Ishikawa (cell line): ENCODE measurements around the gene PAPSS1.

ENCODE experiments used
- CREB1 ChIP-seq: IDR thresholded peaks from 2 replicates; pipeline ENCODE4 v1.6.1; 2012; ENCODE audit warnings: low read depth
- EP300 ChIP-seq: IDR thresholded peaks from 2 replicates; pipeline ENCODE4 v1.6.1; 2012; ENCODE audit warnings: borderline replicate concordance
- NFIC ChIP-seq: IDR thresholded peaks from 2 replicates; pipeline ENCODE4 v1.6.1; 2012
- RAD21 ChIP-seq: IDR thresholded peaks from 2 replicates; pipeline ENCODE4 v1.6.1; 2012; ENCODE audit warnings: low read depth
- TAF1 ChIP-seq: IDR thresholded peaks from 2 replicates; pipeline ENCODE4 v1.6.1; 2012; ENCODE audit warnings: low read depth, mild to moderate bottlenecking
- YY1 ChIP-seq: IDR thresholded peaks from 2 replicates; pipeline ENCODE4 v1.6.1; 2012; ENCODE audit warnings: low read depth
- ZBTB7A ChIP-seq: IDR thresholded peaks from 2 replicates; pipeline ENCODE4 v1.6.1; 2012; ENCODE audit warnings: low read depth
- TF ChIP-seq, protein P1 (sequence below): IDR thresholded peaks from 2 replicates; pipeline ENCODE4 v1.6.1; 2012
- TF ChIP-seq, protein P2 (sequence below): IDR thresholded peaks from 2 replicates; pipeline ENCODE4 v1.6.1; 2012; ENCODE audit warnings: low read depth, mild to moderate bottlenecking
- TF ChIP-seq, protein P3 (sequence below): IDR thresholded peaks from 2 replicates; pipeline ENCODE4 v1.6.1; 2012

DNA sequence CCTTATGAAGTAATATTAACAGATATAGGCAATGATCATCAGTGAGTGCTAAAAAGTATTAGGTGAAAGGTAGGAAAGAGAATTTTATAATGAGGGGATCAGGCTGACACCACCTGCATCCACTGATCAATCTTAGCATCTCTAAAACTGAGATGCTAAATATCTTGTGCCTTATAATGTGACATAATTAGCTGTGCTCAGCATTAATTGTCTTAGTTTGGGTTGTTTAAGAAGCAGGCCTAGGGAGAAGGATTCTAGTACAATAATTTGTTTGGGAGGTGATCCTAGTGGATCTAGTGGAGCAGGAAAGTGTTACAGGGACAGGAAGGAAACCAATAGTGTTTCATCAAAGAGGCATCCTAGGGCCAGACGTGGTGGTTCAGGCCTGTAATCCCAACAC lies 22.2 kb upstream of the PAPSS1 start:
- TF ChIP-seq YY1 (no peak), ZBTB7A (no peak), EP300 (no peak), CREB1 (no peak), NFIC (no peak), TAF1 (no peak), RAD21 (no peak)
- TF ChIP-seq, protein P1, sequence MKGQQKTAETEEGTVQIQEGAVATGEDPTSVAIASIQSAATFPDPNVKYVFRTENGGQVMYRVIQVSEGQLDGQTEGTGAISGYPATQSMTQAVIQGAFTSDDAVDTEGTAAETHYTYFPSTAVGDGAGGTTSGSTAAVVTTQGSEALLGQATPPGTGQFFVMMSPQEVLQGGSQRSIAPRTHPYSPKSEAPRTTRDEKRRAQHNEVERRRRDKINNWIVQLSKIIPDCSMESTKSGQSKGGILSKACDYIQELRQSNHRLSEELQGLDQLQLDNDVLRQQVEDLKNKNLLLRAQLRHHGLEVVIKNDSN, result no peak
- TF ChIP-seq, protein P2, sequence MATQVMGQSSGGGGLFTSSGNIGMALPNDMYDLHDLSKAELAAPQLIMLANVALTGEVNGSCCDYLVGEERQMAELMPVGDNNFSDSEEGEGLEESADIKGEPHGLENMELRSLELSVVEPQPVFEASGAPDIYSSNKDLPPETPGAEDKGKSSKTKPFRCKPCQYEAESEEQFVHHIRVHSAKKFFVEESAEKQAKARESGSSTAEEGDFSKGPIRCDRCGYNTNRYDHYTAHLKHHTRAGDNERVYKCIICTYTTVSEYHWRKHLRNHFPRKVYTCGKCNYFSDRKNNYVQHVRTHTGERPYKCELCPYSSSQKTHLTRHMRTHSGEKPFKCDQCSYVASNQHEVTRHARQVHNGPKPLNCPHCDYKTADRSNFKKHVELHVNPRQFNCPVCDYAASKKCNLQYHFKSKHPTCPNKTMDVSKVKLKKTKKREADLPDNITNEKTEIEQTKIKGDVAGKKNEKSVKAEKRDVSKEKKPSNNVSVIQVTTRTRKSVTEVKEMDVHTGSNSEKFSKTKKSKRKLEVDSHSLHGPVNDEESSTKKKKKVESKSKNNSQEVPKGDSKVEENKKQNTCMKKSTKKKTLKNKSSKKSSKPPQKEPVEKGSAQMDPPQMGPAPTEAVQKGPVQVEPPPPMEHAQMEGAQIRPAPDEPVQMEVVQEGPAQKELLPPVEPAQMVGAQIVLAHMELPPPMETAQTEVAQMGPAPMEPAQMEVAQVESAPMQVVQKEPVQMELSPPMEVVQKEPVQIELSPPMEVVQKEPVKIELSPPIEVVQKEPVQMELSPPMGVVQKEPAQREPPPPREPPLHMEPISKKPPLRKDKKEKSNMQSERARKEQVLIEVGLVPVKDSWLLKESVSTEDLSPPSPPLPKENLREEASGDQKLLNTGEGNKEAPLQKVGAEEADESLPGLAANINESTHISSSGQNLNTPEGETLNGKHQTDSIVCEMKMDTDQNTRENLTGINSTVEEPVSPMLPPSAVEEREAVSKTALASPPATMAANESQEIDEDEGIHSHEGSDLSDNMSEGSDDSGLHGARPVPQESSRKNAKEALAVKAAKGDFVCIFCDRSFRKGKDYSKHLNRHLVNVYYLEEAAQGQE, result no peak
- TF ChIP-seq, protein P3, sequence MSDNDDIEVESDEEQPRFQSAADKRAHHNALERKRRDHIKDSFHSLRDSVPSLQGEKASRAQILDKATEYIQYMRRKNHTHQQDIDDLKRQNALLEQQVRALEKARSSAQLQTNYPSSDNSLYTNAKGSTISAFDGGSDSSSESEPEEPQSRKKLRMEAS, result no peak
